GM21576 (cell line): ENCODE data around the gene ABCB6.
"Not testable (repeated sequence)": the region's sequence is repeated elsewhere in the genome, so short reads cannot be mapped to it uniquely, and the experiment has no call there.

ENCODE experiments used
- ATAC-seq: cut with Tn5 transposase; IDR thresholded peaks from one replicate; pipeline ENCODE4 v1.9.1; 2021; ENCODE audit warnings: mild to moderate bottlenecking, moderate library complexity; ENCODE audit not compliant: unreplicated experiment

The ABCB6 gene

DNA sequence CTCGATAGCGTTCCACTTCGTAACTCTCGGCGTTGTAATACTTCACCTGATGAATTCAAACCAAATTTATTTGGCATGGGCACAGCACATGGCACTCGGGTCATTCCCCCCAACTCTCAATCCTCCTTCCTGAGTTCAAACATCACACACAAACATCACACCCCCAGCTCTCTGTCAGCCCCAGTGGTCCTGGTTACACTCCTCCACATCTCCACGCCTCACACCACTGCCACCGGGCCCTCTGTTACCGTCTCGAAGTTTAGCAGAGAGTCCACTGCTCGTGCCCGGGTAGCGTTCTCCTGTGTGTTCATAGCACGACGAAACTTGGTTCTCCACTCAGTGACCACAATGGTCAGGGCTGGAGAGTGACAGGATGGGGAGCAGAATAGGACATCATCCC, 4.6 kb downstream of the ABCB6 start:
- no peak for ATAC-seq

DNA sequence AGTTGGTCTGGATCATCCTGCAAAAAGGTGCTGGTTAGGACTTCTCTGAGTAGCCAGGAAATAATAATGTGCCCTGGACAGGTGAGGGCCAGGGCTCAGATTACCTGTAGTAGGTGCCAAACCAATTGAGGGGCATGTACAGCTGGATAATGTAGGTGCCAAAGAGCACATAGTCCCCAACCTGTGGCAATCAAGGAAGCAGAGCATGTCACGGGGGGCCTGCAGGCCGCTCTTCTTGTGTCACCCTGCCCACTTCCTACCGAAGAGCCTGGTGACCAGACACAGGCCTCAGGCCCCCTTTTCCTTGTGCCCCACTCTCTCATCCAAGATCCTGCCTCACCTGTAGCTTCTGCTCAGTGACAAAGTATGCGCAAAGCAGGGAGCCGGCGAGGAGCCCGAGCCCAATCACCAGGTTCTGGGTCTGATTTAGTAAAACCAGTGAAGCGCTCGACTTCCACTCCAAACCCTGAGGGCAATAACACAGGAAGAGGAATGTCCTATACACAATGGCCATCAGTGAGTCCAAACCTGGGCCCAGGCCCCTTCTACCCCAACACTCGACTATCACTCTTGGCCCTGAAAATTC, 5.2 kb downstream of the ABCB6 start:
- ATAC-seq = no peak

DNA sequence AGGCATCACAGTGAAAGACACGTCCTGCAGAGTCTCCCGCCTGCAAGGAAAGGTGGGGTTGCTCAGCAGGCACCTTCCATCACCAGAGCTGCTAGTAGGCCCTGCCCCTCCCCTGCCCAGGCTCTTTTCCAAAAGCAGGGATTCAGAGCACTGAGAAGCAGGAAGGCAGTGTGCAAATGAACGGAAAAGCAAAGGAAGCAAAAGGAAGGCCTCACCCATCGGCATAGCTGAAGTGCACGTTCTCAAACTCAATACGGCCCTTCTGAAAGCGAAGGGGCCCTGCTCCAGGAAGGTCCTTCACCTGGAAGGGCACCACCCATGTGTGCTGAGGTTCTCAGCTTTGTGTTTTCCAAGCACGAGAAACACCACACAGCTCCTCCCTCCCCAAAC, 5.7 kb downstream of the ABCB6 start:
- no peak for ATAC-seq

DNA sequence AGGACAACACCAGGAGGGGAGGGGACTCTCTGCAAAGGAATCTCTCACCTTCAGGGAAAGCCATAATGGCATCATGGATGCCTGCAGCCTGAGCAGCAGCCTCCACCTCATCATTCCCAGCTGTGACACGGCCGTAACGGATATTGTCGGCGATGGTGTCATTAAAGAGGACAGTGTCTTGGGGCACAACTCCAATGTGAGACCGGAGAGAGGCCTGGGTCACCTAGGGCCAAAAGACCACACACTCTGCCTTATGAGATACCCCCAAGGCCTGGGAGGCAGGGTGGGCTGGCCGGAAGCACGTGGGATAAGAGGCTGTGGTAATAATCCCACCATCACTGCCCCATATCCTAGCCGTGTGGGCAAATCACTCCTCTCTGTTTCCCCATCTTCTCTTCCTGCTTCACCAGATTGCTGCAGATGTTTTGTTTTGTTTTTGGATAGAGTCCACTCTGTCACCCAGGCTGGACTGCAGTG, 7.8 kb downstream of the ABCB6 start:
- ATAC-seq = no peak

DNA sequence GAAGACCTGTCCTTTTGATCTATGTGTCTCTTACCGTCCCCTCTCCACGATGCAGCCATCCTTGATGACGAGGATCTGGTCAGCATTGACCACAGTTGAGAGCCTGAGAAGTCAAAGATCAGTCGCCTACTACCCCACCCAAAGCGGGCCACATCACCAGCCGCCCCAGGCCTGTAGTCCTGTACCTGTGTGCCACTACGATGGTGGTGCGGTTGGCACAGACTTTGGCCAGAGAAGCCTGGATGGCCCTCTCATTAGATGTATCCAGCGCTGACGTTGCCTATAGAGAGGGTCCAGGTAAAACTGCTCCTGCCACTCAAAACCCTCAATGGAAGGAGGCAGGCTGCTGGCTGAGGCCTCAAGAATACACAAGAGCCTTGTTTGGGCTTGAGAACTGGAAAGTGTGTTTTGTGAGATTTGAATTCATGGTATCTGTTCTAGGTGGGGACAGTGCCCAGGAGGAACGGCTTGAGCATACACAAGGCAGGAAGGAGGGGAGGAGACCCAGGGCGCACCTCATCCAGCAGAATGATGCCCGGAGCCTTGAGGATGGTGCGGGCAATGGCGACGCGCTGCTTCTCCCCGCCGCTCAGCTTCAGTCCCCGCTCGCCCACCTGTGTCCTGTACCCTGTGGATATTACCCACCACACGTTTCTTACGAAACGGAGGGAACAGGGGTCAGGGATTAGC, 8.4 kb downstream of the ABCB6 start:
- ATAC-seq = no peak

DNA sequence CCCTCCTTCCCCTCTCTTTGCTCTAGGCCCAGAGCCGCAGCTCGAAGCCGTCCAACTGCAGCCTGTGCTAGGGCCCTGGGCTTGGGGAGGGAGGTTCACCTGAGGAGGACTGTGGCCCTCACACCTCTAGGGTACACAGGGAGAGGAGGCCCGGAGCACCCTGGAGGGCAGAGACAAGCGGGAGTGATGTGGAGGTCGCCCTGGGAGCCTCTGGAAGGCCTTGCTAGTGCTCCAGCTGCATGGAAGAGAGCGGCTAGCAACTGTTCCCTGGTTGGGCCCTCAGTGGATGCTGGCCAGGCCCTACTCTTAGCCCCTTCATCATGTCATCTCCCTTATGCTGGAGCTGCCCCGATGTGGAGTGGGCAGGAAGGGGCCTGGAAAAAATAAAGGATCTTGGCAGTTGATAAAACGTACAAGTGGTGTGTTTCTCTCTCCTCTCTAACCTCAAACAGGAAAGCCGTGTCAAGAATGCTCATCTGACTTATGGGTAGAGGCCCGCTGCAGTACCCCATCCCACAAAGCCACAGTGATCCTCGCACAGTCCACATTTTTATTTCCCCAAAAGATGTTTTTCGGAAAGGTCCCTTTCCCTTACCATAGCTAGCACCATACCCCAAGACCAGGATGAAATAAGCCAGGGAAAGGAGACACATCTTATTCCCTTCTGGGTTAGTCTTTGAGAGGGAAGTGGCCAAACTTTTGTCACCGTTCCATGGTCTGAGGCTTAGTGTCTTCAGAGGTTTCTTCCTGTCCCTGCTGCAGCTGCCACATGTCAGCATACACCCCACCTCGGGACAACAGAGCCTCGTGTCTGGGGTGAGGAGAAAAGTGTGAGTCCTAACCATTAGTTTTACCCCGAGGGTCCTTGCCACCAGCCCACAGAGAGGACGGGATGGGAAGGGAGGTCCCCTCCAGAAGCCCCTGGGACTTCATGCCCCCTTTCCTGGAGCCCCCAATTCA, 9.2 kb downstream of the ABCB6 start:
- no peak for ATAC-seq

DNA sequence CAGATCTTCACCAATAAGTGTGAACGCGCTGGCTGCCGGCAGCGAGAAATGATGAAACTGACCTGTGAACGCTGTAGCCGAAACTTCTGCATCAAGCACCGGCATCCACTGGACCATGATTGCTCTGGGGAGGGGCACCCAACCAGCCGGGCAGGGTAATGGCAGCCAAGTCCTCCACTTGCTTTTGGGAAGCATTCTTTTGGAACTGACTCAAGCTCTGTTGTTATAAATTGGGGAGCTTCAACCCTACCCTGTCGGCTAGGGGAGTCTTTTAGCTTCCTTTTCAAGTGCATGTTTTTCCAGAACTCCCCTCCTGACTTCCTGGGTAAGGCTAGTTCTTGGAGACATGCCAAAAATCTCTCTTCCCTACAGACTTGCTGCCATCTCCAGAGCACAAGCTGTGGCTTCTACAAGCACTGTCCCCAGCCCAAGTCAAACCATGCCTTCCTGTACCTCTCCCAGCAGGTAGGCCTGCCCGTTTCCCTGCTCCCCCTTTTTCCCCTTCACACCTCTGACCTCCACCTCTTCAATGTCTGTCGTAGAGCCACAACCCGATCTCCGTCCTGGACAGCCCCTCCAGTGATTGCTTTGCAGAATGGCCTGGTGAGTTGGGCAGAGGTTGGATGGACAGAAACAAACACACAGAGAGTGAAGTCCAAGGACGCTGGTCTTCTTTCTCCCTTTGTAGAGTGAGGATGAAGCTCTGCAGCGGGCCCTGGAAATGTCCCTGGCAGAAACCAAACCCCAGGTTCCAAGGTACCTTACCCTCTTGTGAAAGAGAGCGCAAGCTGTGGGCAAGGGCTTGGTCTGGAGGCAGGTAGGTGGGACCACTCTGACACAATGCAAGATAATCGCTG, 10.6 kb downstream of the ABCB6 start:
- ATAC-seq = no peak

DNA sequence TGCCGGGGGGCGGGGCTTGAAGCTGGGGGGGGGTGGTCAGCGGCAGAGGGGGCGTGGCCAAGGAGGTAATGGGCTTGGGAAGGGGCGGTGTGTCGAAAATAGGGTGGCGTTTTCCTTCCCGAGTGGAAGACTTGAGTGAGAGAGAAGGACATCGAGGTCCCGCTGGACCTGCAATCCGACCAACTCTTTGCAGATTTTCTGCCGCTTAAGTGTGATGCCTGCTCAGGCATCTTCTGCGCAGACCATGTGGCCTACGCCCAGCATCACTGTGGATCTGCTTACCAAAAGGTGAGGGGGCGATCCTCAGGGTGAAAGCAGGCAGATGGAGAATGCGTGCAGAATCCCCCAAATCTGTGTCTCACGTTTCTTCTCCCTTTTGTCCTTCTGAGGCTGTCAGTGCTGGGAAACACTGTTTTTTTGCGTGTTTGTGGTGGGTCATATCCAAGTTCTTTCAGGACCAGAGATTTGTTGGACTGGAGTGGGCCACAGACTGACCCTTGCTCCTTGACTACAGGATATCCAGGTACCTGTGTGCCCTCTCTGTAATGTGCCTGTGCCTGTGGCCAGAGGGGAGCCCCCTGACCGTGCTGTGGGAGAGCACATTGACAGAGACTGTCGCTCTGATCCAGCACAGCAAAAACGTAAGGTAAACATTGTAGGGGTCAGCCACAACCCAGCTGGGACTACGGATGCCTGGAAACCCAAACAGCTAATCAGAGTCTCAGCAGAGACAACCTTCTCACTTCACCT, 11.4 kb downstream of the ABCB6 start:
- ATAC-seq = no peak

DNA sequence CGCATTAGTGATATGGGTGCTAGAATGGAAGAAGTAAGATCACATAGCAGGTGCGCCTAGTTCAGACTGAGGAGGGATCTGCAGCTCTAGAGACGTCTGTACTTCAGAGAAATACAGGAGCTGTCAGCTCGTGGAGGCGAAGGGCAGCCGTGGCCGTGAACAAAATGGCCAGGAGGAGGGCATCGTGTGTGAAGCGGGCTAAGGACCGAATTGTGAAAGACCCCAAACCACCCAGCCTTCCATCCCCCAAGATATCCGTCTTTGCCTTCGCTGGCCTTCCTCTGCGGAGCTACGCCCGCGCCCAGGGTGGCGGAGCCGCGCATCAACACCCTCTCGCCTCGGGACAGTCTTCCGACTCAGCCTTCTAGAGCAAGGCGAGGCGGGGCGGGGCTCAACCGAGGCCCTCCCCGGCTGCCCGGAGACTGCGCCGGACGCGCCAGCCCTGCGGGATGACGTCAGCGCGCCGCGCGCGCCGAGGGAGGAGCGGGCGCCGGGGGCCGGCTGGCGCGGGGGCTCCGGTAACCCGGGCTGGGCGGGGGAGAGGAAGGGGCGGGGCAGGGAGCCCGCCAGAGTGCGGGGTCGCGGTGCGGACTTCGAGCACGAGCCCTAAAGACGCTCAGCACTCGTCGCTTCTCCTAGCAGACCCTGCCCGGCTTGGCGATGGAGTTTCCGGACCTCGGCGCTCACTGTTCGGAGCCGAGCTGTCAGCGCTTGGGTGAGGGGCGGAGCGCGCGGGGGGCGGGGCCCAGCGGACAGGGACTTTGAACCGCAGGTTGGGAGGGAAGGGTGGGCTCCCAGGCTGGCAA, 12.2 kb downstream of the ABCB6 start, which contains the start of gene ZFAND2B:
ZFAND2B (plus strand) TSS at position 455 of the 806 bp plus-strand sequence; CDS start at position 661, 206 bp downstream.
- peak; percentile 98 for ATAC-seq

DNA sequence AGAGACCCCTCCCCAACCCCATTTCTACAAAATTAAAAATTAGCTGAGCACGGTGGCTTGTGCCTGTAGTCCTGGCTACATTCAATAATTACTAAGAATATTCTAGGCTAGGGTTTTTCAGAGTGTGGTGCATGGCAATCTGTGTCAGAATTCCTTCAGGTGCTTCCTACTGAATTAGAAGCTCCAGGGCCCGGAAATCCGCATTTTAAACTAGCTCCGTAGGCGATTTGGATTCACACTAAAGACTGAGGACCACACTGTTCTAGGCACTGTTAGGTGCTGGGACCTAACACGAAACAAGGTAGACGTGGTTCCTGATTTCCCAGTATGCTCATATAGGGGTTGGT, 12.8 kb downstream of the ABCB6 start:
- no peak for ATAC-seq

DNA sequence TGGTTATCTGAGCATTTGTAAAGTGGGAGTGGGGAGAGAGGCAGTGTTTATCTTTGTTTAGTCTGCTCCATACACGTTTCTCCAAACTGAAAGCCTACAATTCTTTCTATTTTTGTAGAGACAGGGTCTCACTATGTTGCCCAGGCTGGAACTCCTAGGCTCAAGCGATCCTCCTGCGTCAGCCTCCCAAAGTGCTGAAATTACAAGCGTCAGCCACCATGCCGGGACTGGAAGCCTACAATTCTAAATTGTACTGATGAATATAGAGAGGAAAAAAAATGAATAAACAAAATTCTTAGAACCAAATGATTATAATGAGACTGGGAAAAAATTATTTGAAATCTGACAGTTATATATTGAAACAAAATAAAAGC, 13.6 kb downstream of the ABCB6 start:
- ATAC-seq = no peak

DNA sequence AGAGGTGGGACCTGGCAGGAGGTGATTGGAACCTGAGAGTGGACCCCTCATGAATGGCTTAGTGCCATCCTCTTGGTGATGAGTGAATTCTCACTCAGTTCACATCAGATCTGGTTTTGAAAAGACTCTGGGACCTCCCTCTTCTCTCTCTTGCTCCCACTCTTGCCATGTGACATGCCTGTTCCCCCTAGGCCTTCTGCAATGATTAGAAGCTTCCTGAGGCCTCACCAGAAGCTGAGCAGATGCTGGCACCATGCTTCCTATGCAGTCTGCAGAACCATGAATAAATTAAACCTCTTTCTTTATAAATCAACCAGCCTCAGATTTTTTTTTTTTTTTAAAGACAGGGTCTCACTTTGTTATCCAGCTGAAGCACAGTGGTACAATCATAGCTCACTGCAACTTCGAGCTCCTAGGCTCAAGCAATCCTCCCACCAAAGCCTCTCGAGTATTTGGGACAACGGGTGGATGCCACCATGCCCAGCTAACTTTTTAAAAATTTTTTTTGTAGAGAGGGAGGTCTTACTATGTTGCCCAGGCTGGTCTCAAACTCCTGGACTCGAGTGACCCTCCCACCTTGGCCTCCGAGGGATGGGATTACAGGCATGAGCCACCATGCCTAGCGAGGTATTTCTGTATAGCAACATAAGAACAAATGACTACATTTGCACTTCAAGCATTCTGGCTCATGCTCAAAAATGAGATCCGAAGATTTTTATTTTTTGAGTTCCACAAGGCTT, 14.2 kb downstream of the ABCB6 start:
- ATAC-seq = no peak

DNA sequence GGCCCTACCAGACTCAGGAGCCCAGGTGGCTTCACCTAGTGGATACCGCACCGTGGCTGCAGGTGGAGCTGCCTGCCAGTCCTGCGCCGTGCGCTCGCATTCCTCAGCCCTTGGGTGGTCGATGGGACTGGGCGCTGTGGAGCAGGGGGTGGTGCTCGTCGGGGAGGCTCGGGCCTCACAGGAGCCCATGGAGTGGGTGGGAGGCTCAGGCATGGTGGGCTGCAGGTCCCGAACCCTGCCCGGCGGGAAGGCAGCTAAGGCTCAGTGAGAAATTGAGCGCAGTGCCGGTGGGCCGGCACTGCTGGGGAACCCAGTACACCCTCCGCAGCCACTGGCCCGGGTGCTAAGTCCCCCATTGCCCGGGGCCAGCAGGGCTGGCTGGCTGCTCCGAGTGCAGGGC, 17.4 kb downstream of the ABCB6 start:
- ATAC-seq = not testable (repeated sequence)

DNA sequence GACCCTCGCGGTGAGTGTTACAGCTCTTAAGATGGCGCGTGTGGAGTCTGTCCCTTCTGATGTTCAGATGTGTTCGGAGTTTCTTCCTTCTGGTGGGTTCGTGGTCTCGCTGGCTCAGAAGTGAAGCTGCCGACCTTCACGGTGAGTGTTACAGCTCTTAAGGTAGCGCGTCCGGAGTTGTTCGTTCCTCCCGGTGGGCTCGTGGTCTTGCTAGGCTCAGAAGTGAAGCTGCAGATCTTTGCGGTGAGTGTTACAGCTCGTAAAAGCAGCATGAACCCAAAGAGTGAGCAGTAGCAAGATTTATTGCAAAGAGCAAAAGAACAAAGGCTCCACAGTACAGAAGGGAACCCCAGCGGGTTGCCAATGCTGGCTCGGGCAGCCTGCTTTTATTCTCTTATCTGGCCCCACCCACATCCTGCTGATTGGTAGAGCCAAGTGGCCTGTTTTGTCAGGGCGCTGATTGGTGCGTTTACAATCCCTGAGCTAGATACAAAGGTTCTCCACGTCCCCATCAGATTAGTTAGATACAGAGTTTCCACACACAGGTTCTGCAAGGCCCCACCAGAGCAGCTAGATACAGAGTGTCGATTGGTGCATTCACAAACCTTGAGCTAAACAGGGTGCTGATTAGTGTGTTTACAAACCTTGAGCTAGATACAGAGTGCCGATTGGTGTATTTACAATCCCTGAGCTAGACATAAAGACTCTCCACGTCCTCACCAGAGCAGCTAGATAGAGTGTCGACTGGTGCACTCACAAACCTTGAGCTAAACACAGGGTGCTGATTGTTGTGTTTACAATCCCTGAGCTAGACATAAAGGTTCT, 18.0 kb downstream of the ABCB6 start:
- ATAC-seq = not testable (repeated sequence)

DNA sequence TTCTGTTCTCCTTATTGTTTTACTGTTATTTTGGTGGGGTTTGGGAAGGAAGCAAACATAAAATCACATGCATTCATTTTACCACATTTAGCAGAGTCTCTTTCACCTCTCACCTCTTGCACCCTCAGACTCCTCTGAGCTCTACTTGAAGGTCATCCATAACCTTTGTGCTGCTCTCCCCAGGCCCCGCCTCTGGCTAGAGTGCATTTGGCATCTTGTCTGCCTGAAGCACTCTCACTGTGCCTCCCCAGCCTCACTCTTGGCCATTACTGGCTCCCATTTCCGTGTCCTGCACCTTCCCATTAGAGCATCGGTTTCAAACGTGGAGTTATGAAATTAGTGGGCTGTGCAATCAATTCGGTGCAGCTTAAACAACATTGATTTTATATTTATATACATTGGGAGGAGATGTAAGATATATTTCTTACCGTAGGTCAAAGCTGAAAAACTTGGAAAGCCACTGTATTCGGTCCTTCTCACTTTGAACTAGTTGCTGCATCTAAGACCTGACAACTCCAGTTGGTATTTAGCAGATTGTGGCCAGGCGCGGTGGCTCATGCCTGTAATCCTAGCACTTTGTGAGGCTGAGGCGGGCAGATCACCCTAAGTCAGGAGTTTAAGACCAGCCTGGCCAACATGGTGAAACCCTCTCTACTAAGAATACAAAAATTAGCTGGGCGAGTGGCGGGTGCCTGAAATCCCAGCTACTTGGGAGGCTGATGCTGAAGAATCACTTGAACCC, 19.1 kb downstream of the ABCB6 start:
- ATAC-seq = no peak

DNA sequence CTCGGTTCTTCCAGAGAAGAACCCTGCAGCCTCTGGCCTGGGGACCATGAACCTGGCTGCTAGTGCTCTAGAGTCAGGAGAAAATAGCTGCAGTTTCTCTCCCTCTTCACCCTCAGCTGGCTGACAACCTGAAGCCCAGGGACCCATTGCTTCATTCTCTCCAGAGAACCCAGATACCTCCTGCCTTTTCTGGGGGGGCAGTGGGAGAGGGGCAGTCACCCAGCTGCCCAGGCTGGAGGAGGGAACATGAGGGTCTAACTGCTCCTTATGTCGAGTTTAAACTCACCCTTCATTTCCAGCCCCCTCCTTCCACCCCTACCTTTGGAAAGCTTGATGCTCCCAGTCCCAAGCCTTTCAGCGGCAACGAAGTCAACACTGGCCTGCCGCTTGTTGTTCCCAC, 19.8 kb downstream of the ABCB6 start:
- no peak for ATAC-seq

DNA sequence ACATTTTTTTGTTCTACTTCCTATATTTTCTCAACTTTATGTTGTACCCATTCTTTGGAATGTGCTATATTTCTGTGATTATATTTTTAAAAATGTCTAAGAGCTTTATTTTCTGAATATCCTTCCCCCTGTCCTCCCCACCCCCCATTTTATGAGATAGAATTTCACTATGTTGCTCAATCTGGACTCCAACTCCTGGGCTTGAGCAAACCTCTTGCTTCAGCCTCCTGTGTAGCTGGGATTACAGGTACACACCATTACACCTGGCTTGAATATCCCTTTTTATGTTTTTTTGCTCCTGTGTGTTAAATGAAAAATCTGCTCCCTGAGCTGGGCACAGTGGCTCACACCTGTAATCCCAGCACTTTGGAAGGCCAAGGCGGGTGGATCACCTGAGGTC, 21.4 kb downstream of the ABCB6 start:
- no peak for ATAC-seq
